OCI-LY7 (cell line): ENCODE results near the gene PPP1R37. TPM values are rescaled to one million over a fixed set of nuclear protein-coding genes. Genes with fewer than 3 reads are reported as not detected.

Experiments used
- BruUV-seq: library from RNA; stranded (reverse); fragments of 400-500 nt; replicated peaks from 2 replicates; lab custom pipeline; 2021; lab: Mats Ljungman, UMichigan
- CTCF ChIA-PET: fragments of 300-600 bp; sonication (Branson Sonifier 250); formaldehyde crosslinking; loops from one replicate; lab custom pipeline; 2022; ENCODE audit warnings: antibody characterized with exemption; ENCODE audit not compliant: unreplicated experiment; lab: Charles Lee
- POLR2A ChIA-PET: fragments of 300-600 bp; sonication (Branson Sonifier 250); formaldehyde crosslinking; loops from one replicate; lab custom pipeline; 2022; ENCODE audit warnings: antibody characterized with exemption; lab: Charles Lee
- DNase-seq: peaks from one replicate; pipeline ENCODE4 v3.0.0-alpha.2; 2015; ENCODE audit warnings: low spot score
- H2AFZ ChIP-seq: fragments of 200-600 bp; sonication (generic), shearing (Covaris generic); 2 replicates; pipeline ENCODE4 v1.6.1; 2014; ENCODE audit warnings: mild to moderate bottlenecking, antibody characterized with exemption, low read length, moderate library complexity
- H3K27ac ChIP-seq: fragments of 200-600 bp; sonication (generic); 2 replicates; pipeline ENCODE4 v1.5.1; 2014; ENCODE audit warnings: mixed run types, low read depth, mild to moderate bottlenecking, moderate library complexity, low read length, inconsistent platforms; ENCODE audit not compliant: poor library complexity, severe bottlenecking
- H3K36me3 ChIP-seq: fragments of 200-600 bp; sonication (generic); 2 replicates; pipeline ENCODE4 v1.6.1; 2014; ENCODE audit warnings: mild to moderate bottlenecking, antibody characterized with exemption, low read length, moderate library complexity, mixed read lengths; ENCODE audit not compliant: insufficient read depth
- H3K4me1 ChIP-seq: fragments of 200-600 bp; sonication (generic); 2 replicates; pipeline ENCODE4 v1.5.1; 2014; ENCODE audit warnings: mild to moderate bottlenecking, low read length; ENCODE audit not compliant: insufficient read depth, poor library complexity, severe bottlenecking
- H3K4me2 ChIP-seq: fragments of 200-600 bp; sonication (generic); 2 replicates; pipeline ENCODE4 v1.6.1; 2014; ENCODE audit warnings: mild to moderate bottlenecking, low read length
- H3K4me3 ChIP-seq: fragments of 200-600 bp; sonication (generic); 2 replicates; pipeline ENCODE4 v1.5.1; 2014; ENCODE audit warnings: mild to moderate bottlenecking, low read depth, low read length; ENCODE audit not compliant: poor library complexity, severe bottlenecking
- H3K79me2 ChIP-seq: fragments of 200-600 bp; sonication (generic); 2 replicates; pipeline ENCODE4 v1.6.1; 2016; ENCODE audit warnings: low read depth, mild to moderate bottlenecking, low read length, moderate library complexity, mixed read lengths; ENCODE audit not compliant: insufficient read depth
- H3K9me2 ChIP-seq: fragments of 200-600 bp; sonication (generic); 2 replicates; pipeline ENCODE4 v1.6.1; 2016; ENCODE audit warnings: mild to moderate bottlenecking, low read length, mixed read lengths; ENCODE audit not compliant: insufficient read depth
- H3K9me3 ChIP-seq: fragments of 200-600 bp; sonication (generic); 2 replicates; pipeline ENCODE4 v1.6.1; 2014; ENCODE audit warnings: mild to moderate bottlenecking, mixed run types, low read length, mixed read lengths
- H4K20me1 ChIP-seq: fragments of 200-600 bp; sonication (generic); 2 replicates; pipeline ENCODE4 v1.6.1; 2014; ENCODE audit warnings: mild to moderate bottlenecking, antibody characterized with exemption, low read length, moderate library complexity, mixed read lengths; ENCODE audit not compliant: insufficient read depth
- CTCF ChIP-seq: fragments of 200-600 bp; sonication (generic); conservative IDR thresholded peaks from 2 replicates; pipeline ENCODE4 v1.5.1; 2014; ENCODE audit warnings: mild to moderate bottlenecking, antibody characterized with exemption, low read length, moderate library complexity, mixed read lengths
- EZH2phosphoT487 ChIP-seq: fragments of 200-600 bp; sonication (generic); IDR thresholded peaks from 2 replicates; pipeline ENCODE4 v1.6.1; 2018; ENCODE audit warnings: low read depth, borderline replicate concordance, mild to moderate bottlenecking, mixed run types, antibody characterized with exemption, low read length, moderate library complexity, mixed read lengths
- intact Hi-C: fragments of 100-400 bp; cut with micrococcal nuclease; formaldehyde crosslinking; loops from one replicate; pipeline ENCODE4 v1.10.0; 2022; ENCODE audit not compliant: unreplicated experiment
- total RNA-seq, 2 experiments: library from RNA; depleted of rRNA in 1 of 2; stranded (reverse); fragments of >200 nt in 1 of 2; shearing (Covaris generic) in 1 of 2; gene quantifications; 2 replicates each; pipeline ENCODE4 v1.2.3, GENCODE V29; 2014 to 2022

The PPP1R37 gene
- total RNA-seq, 2 experiments from 2014 or later: 24.7 to 48.6 TPM

- intact Hi-C loops: no loop called here
- H3K79me2 ChIP-seq: peaks cover 89% of the 10 kb centered on the region
- H4K20me1 ChIP-seq: 0 out of 2 replicates have a peak, but pooled peaks cover 4% of the 10 kb centered on the region
- CTCF ChIA-PET: interaction anchor here (1.1 to 1.3 kb wide), 2 partner anchors 11 to 20 kb away, joined by 3 read pairs; no protein-coding TSS in a partner anchor
- DNase-seq: no peak
- peaks cover 78% of the 10 kb centered on the region for H3K4me1 ChIP-seq
- BruUV-seq: no TSS peak
- TF ChIP-seq EZH2phosphoT487 (no peak), CTCF (no peak)
- no peaks in the 10 kb centered on the region for H3K9me3 ChIP-seq
- H3K36me3 ChIP-seq: peaks cover 84% of the 10 kb centered on the region
- no peak overlapping the region for H2AFZ ChIP-seq
- POLR2A ChIA-PET: interaction anchor here (1.2 to 1.4 kb wide), 2 partner anchors 9 to 47 kb away, joined by 3 read pairs; no protein-coding TSS in a partner anchor
- H3K4me3 ChIP-seq: no peak overlapping the region
- H3K4me2 ChIP-seq: peak overlapping the region; percentile 75
- no peaks in the 10 kb centered on the region for H3K9me2 ChIP-seq
- H3K27ac ChIP-seq: peak overlapping the region; percentile 88
Observed at GRCh38 chr19:45049073-45049736, 43.8 kb upstream of the PPP1R37 start.

DNA sequence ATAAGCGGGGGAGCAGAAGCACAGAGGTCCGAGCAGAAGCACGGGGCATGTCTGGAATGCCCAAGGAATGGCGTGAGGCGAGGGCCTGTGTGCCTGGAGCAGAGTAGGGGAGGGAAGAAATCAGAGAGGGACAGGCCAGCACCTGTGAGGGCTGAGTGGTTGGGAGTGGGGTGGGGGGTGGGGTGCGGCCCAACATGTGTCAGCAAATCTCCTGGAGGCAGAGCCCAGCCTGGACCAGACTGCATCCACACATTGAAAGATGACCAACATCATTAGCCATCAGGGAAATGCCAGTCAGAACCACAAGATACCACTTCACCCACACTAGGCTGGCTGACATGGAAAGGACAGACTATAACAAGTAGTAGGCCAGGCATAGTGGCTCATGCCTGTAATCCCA is 42.9 kb upstream of the PPP1R37 start:
- H2AFZ ChIP-seq: no peak overlapping the region
- no peak for DNase-seq
- H3K4me1 ChIP-seq: peaks cover 71% of the 10 kb centered on the region
- POLR2A ChIA-PET: interaction anchor here (1.2 to 1.4 kb wide), 2 partner anchors 10 to 48 kb away, joined by 3 read pairs; no protein-coding TSS in a partner anchor
- H3K79me2 ChIP-seq: peaks cover 82% of the 10 kb centered on the region
- peaks cover 84% of the 10 kb centered on the region for H3K36me3 ChIP-seq
- no peak overlapping the region for H3K4me3 ChIP-seq
- TF ChIP-seq EZH2phosphoT487: no peak
- no peak for TF ChIP-seq CTCF
- no TSS peak for BruUV-seq
- intact Hi-C loops: no loop called here
- no peaks in the 10 kb centered on the region for H3K9me2 ChIP-seq
- CTCF ChIA-PET: interaction anchor here (1.3 kb wide), 1 partner anchor 21 kb away, joined by 3 read pairs; no protein-coding TSS in a partner anchor
- 0 out of 2 replicates have a peak, but pooled peaks cover 4% of the 10 kb centered on the region for H4K20me1 ChIP-seq
- peak overlapping the region; percentile 88 for H3K27ac ChIP-seq
- no peaks in the 10 kb centered on the region for H3K9me3 ChIP-seq
- H3K4me2 ChIP-seq: 0 out of 2 replicates have a peak overlapping the region, but pooled peaks have one; percentile 75
